Stimulated activated CD8-positive, alpha-beta memory T cell treated with anti-CD3 and anti-CD28 coated beads, Interleukin-7, amount 100 ng/mL, for 24 hours (primary cell): ENCODE data around the gene EDAR.

Experiments used
- DNase-seq: peaks from one replicate; pipeline ENCODE4 v3.0.0-alpha.2; 2020; ENCODE audit warnings: low read depth

Gene EDAR

DNA sequence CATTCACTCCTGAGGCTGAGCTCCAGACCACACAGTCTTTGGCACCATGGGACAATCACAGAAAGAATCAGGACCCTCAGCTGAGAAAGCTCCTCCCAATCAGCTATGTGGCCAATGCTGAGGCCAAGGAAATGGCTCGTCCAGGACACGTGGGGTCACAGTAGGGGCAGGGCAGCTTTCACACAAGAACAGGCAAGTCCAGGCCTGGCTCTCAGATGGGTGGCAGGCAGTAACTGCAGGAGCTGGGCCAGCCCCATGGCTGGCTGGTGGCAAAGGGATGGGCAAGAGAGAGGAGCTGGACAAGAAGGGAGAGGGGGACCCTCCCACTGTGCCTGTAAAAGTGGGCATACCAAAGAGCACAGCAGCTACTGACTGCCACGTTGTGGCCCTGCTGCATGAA, 12.2 kb upstream of the EDAR start:
- no peak for DNase-seq

DNA sequence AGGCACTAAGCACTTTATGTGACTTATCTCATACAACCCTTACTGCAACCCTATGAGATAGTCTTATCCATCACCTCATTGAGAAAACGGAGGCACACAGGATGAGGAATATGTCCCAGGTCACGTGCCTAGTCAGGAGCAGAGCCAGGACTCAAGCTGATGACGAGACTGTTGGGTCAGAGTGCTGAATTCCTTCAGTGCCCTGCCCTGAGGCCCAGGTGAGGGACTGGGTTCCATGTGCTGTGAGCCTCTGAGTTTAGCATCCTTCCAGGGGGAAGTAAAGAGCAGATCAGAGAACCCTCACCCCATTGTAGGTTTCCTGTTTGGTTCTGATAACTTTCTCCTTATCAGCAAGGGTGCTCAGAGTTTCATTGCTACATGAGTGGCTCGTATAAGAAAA, 11.7 kb upstream of the EDAR start:
- no peak for DNase-seq

DNA sequence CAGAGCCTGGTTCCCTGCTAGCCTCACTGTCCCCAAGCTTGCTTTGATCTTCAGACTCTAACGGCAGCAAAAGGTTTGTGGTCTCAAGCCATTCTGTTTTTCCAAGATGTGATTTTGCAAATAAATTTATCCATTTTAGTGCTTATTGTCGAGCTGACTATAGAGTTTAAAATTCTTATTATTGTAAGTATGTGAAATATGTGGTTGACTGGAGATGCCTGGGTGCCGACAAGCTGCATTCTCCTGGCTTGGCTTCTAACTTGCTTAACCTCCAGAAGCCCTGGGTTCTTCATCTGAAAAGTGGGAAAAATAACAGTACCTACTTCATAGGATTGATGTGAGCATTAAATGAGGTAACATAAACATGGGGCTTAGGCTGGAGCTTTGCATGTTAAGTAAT, 9.9 kb upstream of the EDAR start:
- DNase-seq: no peak

DNA sequence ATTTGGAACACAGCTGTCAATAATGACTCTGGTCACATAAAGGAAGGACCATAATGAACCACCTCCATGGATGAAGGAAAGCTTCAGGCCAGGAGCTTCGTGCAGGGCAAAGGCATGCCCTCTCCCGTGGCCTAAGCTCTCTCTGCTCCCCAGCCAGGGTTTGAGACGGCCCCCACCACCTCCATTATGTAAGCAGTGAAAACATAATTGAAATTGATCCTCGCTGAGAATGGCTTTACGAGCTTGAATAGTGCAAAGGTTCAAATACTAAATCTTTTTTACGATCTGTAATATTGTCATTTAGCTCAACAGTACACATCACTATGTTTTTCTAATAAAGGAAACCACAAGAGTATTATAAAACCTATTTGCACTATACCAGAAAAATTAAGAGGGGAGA, 5.2 kb upstream of the EDAR start:
- DNase-seq: no peak

DNA sequence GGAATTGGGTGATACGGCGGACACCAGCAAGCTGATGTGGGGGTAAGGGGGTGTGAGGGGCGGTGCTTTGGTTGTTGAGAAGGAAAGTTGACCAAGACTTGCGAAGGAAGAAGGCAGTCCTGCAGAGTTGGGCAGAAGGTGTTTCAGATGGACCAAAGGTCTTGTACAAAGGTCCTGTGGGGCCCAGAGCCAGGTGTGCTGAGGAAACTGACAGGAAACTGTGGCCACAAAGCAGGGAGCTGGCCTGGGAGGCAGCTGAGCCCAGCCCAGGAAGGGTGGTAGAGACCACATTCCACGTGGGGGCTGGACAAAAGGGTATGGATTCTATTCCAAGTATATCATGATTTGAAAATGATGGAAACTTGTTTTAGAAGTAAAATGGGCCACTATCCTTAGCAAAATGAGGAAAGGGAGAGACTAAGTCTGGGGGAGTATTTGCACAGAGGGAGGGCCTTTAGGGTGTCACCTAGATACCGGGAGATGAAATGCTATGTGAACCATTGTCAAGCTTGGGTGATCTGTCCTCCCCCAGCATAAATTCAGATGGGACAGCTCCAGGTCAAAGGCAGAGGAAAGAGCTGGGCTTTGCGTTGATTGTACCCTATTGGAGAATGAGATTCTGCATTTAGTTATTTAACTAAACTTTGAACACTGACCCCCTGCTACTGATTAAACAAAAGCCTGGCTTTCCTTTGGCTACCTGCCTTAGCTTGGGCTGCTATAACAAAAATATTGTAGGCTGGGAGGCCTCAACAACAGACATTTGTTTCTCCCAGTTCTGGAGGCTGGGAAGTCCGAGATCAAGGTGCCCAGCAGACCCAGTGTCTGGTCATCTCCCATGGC, 4.3 kb upstream of the EDAR start:
- DNase-seq: no peak

DNA sequence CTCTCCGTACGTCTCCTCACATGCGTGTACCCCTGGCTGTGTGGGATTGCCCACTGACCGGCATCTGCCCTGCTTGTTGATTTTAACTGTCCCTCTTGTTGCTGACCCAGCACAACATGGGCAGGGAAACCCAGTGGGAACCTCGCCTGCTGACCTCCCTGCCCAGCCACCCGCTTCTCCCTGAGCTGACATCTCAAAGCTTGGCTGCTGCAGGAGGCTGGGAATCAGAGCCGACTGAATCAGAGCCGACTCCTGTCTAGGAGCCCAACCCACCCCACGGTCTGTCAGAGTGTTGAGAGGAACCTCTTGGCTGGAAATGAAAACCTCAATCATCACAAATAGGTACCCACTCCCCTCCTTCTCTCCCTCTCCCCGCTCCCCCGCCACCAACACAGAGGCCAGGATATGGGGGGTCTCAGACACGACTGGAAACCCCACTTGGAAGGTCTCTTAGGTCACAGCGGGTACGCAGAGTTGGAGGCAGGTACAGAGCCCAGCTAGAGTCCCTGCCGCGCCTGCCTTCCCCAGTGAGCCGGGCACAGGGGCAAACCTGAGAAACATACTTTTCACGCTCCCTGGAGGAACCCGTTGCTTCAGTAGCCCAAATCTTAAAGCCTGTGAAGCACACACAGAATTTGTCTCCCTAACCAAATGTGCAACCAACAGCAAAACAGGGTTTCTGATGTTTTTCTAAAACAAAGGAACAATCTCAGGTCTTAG, 784 bp downstream of the EDAR start:
- DNase-seq: no peak

DNA sequence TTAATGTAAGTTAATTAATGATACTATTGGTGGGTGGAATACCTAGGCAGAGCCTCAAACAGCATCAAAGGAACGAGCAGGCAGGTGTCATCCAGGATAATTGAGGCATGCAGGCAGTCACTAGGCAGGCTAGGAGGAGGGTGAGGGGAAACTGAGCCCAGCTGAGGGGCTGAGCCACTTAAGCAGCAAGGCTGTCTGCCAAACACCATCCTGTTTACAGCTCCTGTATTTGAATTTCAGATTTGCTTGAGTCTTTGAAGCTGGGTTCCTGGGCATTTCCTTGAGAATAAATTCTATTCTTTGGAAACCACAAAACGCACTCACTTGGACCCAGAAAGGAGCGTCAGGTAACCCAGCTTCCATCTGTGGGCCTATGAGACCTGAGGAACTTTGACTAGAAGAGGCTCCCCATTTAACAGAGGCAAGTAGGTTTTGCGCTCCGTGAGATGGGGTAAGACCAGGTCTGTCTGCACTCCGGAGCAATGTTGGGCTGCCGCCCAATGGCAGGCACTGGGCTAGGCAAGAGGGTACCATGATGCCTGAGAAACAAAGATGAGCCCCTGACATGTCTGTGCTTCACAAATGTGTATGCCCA, 2.0 kb downstream of the EDAR start:
- DNase-seq: no peak

DNA sequence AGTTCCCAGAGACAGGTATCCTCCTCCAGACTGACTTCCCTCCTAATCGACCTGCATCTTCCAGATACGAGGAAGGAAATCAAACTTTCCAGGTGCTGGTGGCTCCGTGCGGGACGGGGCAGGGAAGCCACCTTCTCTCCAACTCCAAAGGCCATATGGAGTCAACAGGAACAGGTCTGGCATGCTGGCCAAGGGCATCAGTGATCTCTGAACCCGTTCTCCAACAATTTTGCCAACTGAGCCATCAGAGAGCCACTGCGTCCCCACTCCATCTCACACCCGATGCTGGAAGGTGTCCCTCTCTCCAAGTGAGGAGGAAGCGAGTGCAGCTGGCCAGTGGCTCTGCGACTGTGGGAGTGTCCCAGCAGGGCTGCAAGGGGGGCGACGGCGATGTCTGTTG, 5.4 kb downstream of the EDAR start:
- no peak for DNase-seq

DNA sequence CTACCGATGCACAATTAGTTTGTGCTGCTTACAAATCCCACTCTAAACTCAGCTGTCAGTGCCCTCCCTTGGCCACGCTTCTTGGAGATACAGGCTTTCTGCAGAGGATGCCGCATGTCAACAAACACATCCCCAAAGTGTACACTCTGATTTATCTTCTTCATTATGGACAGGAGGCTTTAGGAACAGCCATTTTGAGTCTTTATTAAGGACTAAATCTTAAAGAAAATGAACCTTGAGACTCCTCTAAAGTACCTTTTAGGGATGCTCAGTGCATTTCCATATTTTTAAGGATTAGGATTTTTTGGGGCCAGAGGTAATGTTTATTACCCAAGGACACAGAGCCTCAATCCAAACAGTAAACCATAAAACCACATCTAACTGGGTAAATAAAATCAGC, 6.0 kb downstream of the EDAR start:
- DNase-seq: no peak

DNA sequence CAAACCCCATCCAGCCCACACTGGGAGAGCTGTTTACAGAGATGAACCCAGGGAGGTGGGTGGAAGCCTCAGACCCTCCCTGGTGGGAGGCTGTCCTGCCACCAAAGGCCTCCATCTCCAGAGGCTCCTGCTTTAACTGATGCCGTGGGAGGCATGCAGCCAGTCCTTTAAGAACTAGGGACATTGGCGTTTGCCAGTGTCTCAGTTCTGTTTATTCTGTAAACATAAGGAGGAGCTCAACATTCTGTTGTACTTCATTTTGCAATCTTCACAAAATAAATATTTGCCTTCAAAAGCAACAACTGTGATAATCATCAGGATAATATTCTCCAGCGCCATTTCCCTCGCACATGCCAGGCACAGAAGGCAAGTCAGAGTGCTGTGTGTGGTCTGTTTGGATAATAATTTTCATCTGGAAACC, 6.8 kb downstream of the EDAR start:
- DNase-seq: no peak

DNA sequence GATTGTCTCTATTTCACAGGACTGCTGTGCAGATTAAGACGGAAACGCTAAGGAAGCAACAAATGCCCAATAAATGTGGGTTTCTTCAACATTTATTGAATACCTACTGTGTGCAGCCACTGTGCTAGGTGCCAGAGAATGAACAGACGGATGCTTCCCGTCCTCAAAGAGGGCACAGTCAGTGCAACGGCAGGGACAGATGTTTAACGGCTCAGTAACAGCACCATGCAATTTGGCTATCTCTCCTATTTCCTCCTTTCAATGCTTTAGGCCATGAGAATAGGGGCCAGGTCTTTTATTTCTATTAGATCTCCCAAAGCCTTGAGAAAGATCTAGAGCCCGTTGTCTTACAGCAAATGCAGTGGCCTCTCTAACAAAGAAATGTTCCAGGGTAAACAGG, 7.2 kb downstream of the EDAR start:
- DNase-seq: no peak

DNA sequence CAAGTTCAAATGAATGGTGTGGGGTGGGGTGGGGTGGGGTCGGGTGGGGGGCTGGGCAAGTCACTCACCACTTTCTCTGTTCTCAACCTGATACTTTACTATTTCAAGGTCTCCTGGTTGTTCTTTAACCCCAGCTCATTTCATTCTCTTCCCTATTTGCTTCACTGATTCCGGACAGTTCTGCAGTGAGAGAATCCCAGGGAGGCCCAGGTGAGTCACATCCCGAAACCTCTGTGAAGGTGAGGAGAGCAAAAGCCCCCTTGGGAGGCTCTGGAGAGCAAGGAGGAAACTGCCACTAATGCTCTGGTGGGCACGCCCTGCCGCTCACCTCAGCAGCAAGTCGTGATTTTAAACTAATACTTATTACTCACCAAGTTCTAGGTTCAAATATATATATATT, 8.9 kb downstream of the EDAR start:
- no peak for DNase-seq

DNA sequence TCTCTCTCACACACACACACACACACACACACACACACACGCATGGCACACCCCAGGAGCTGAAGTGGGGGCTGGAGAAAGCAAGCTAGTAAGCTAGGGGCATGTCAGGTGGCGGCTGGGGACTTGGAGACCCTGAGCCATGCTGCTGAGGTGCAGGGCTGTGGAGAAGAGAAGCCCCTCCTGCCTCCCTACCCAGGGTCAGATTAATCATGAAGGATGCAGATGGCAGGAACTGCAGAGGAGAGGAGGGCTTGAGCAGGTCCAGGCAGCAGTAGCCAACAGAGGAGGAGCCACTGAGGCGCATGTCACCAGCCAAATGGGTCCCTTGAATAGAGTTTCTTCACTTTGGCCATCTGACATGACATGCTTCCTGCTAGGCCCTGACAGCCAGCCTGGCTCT, 9.6 kb downstream of the EDAR start:
- DNase-seq: no peak

DNA sequence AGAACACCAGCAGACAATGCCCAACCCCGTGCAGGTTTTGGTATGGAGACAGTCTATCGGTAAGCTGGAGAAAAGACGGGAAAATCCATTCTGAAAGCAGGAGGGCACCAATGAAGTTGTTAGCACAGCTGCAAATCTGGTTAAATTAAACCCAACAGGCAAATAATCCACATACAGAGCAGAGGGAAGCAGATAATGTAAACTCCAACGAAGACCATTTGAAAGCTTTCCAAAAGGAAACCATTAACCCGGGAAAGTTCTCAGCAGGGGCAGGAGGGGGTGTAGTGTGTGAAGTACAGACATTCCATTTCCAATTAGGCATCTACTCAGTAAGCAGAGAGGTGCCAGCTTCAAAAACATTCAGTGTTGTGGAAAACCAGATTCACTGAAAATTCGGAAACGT, 10.3 kb downstream of the EDAR start:
- no peak for DNase-seq

DNA sequence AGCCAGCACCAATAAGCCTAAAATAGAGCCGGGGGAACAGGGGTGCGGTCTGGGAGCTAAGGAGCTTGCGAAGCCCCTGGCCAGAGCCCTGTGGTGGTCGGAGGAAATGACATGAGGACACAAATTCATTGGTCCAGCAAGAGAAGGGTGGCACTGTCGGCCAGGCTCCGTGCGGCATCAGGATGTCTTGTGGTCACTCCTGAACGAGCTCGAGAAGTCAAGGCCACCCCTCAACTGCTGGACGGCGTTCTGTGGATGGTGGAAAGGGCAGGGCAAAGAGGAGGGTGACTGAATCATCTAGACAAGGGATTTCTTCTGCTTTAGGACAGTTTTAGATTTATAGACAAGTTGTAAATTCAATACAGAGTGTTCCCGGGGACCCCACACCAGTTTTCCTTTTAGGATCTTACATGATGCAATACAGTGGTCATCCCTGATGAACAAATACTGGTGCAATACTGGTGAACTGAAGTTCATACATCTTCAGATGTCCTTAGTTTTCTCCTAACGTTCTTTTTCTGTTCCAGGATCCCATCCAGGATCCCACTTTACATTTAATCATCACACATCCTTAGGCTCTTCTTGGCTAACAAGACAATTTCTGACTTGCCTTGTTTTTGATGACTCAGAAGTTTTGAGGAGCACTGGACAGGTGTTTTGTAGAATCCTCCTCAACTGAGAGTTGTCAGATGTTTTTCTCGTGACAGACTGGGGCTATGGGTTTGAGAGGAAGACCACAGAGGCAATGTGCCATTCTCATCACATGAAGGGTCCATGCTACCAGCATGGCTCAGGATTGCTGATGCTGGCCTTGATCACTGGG, 13.2 kb downstream of the EDAR start:
- DNase-seq: no peak

DNA sequence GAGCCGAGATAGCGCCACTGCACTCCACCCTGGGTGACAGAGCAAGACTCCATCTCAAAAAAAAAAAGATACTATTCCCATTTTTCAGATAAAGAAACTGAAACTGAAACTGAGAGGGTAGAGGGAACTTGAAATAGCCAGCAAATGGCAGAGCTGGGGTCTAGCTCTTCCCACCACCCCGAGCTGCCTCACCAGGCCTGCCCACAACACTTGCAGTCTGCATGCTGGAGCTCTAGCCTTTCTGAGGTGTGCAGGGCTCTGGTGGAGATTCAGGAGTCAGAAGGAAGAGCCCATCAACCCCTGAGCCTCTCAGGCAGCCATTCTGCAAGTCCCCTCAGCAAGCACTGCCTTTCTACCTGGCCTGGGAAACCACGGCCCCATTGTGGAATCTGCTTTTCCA, 14.3 kb downstream of the EDAR start:
- no peak for DNase-seq

DNA sequence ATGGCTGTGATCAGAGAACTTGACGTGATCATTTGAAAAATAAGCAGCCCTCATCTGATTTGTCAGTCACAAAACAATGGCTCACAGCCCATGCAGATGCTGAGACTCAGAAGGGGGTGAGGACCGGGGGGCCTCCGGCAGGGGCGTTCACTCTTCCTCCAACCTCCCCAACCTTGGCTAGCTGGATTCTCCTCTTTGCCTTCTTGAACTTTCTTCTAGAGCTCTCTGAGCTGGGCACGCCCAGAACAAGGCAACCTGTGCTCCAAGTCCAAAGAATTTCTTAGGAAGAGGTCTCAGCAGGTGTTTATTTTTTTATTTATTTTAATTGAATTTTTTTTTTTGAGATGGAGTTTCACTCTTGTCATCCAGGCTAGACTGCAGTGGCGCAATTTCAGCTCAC, 16.4 kb downstream of the EDAR start:
- DNase-seq: no peak

DNA sequence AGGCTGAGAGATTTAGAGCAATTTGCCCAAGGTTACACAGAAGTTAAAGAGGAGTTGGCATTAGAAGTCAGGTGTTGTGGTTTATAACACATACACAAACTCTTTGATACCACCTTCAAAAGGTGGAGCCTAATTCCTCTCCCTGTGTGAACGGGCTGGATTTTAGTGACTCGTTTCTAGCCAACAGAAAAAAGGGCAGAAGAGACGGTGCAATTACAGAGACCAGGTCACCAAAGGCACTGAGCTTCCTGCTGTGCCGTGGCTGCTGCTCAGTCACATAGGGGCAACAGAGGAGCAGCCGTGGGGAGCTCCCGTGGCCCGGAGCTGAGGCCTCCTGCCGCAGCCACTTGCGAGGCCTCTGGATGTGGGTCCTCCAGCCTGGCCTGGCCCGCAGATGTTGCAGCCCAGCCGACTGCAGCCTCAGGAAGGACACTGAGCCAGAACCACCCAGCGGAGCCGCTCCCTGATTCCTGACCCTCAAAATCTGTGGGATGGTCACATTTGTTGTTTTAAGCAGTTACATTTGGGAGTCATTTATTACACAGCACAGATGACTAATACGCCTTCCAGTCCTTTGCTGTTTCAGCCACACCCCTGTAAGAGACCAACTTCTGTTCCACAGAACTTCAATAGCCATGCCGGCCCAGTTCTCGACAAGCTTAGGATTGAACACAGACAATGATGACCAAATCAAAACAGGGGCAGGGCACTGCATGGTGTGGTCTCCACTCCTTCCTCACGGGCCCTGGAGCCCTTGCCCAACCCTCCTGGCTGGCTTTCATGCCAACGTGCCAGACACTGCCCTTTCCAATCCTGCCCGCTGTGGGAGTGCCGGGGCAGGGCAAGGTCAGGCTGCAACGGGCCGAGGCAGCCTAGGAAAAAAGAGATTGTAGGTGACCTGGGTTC, 17.1 kb downstream of the EDAR start:
- DNase-seq: no peak

DNA sequence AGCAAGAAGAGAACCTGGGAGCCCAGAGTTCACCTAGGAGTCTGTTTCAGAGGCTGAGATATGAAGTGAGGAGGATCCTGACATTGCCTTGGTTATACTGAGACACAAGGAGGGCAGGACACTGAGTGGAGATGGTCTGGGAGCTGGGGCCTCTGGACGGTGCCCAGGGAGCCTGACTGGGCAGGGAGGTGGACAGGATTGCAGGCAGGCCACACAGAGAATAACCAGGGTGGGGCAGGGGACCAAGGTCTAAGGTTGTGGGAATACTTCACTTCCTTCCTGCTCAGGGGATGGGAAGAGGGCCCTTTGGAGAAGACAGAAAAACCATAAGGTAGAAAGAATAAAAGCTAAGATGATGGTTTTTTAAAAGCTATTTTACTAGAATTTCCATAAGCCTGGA, 18.7 kb downstream of the EDAR start:
- DNase-seq: no peak

DNA sequence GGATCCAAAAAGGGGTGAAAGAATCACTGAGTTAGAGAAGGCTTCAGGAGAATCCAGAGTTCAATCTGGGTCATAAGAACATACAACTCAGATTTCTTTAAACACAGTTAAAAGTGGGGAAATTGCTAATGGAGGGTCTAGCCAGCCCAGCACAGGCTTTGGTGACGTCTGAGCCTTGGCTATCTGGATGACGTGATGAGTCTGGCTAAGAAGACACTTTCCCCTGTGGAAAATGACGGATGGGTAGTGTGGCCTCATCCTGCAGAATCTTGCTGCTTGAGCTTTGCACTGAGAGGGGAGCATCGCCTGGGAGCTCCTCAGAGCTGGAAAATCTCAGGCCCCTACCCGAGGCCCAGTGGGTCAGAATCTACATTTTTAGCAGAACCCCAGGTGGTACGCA, 19.2 kb downstream of the EDAR start:
- no peak for DNase-seq

DNA sequence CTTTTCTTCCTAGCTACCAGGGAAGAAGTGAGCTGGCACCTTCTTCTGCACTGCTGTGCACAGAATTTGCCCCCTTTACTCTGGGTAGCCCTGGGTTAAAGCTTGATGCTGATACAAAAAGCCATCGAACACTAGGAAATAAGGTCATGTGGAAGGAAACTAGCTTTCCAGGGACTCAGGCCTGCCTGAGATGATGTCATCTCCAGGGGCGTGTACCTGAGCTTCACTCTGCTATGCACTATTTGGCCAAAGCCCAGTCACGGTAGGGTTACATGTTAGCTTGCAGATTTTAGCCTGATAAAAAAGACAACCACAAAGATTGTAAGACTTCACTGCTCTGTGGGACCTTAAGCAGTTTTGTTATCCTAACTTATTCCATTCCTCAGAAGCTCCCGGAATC, 20.4 kb downstream of the EDAR start:
- DNase-seq: no peak
